Muscle of leg (tissue), 11 donors: ENCODE results near the gene KCNQ1. TPM values are rescaled to one million over a fixed set of nuclear protein-coding genes. Genes with fewer than 3 reads are reported as not detected.
A peak's percentile ranks its signal among the peaks of the same experiment; 100 is the strongest.

Experiments used
- DNase-seq: peaks from one replicate; pipeline ENCODE4 v3.0.0; 2013
- H3K27ac ChIP-seq: one replicate; pipeline ENCODE4 v1.5.1; 2013; ENCODE audit warnings: mild to moderate bottlenecking, low read length, control low read depth
- H3K27me3 ChIP-seq: one replicate; pipeline ENCODE4 v1.6.1; 2013; ENCODE audit warnings: low read length; ENCODE audit not compliant: control insufficient read depth, insufficient read depth
- H3K36me3 ChIP-seq: one replicate; pipeline ENCODE4 v1.6.1; 2013; ENCODE audit warnings: low read length; ENCODE audit not compliant: control insufficient read depth, insufficient read depth
- H3K4me1 ChIP-seq: one replicate; pipeline ENCODE4 v1.6.1; 2013; ENCODE audit warnings: low read length; ENCODE audit not compliant: control insufficient read depth, insufficient read depth
- H3K4me3 ChIP-seq: one replicate; pipeline ENCODE4 v1.5.1; 2013; ENCODE audit warnings: low read length, control low read depth
- H3K9me3 ChIP-seq: replicated peaks from 2 replicates; pipeline ENCODE4 v1.6.1; 2013; ENCODE audit warnings: low read depth, low read length; ENCODE audit not compliant: control insufficient read depth
- WGBS: methylation state at CpG from one replicate; pipeline ENCODE4 v1.1.5; 2013; ENCODE audit warnings: missing lambda C conversion rate; ENCODE audit not compliant: insufficient coverage; 5-methylcytosine and 5-hydroxymethylcytosine counted together
- polyA plus RNA-seq, 8 donors: library from polyadenylated mRNA; unstranded; fragments of 120-200 nt; gene quantifications; one replicate each; pipeline versions ENCODE4 v1.2.1 to v1.2.3, GENCODE V29; 2013; ENCODE audit warnings: inconsistent platforms in 1 of 8, low replicate concordance in 1 of 8; ENCODE audit not compliant: insufficient read length in 8 of 8, insufficient read depth in 1 of 8
- total RNA-seq: library from RNA; stranded (reverse); fragments of 120-200 nt; gene quantifications from one replicate; pipeline ENCODE4 v1.2.4, GENCODE V29; 2013

KCNQ1 gene
- total and polyA plus RNA-seq, 9 donors, result 0.84 to 4.1 (median 2.6) TPM

- Histone ChIP-seq H3K36me3 (peaks cover 21% of the 10 kb centered on the region), H3K27me3 (no peaks in the 10 kb centered on the region), H3K4me1 (peaks cover 26% of the 10 kb centered on the region), H3K4me3 (no peak overlapping the region), H3K9me3 (no peaks in the 10 kb centered on the region), H3K27ac (no peak overlapping the region)
- no peak for DNase-seq
- WGBS, result 100% methylated on average over 1 of the region's 2 CpGs
These were observed 228.4 kb downstream of the KCNQ1 start for GRCh38 chr11:2673250-2673610.

GRCh38 chr11:2673871-2674471 is 229.2 kb downstream of the KCNQ1 start:
- Histone ChIP-seq H3K27me3 (no peaks in the 10 kb centered on the region), H3K27ac (peak overlapping the region; percentile 69), H3K4me1 (peaks cover 26% of the 10 kb centered on the region), H3K4me3 (no peak overlapping the region), H3K36me3 (peaks cover 21% of the 10 kb centered on the region), H3K9me3 (no peaks in the 10 kb centered on the region)
- peak; percentile 41 for DNase-seq
- WGBS, result 72% methylated on average over 15 of the region's 16 CpGs

- no peak overlapping the region for H3K4me3 ChIP-seq
- 29% methylated on average over 1 of the region's 8 CpGs for WGBS
- peak overlapping the region; percentile 69 for H3K27ac ChIP-seq
- peaks cover 26% of the 10 kb centered on the region for H3K4me1 ChIP-seq
- peaks cover 15% of the 10 kb centered on the region for H3K36me3 ChIP-seq
- DNase-seq, result peak; percentile 70
- H3K9me3 ChIP-seq, result no peaks in the 10 kb centered on the region
- no peaks in the 10 kb centered on the region for H3K27me3 ChIP-seq
These were observed 229.9 kb downstream of the KCNQ1 start for GRCh38 chr11:2674658-2675131.

- Histone ChIP-seq H3K36me3 (peaks cover 13% of the 10 kb centered on the region), H3K27ac (peak overlapping the region; percentile 31), H3K9me3 (no peaks in the 10 kb centered on the region), H3K4me1 (peaks cover 23% of the 10 kb centered on the region), H3K4me3 (no peak overlapping the region), H3K27me3 (no peaks in the 10 kb centered on the region)
- WGBS, result 72% methylated on average over 4 of the region's 7 CpGs
- peak; percentile 46 for DNase-seq
These were observed 230.7 kb downstream of the KCNQ1 start for GRCh38 chr11:2675540-2675939.

- Histone ChIP-seq H3K27me3 (no peaks in the 10 kb centered on the region), H3K4me1 (peaks cover 23% of the 10 kb centered on the region), H3K9me3 (no peaks in the 10 kb centered on the region), H3K36me3 (peaks cover 13% of the 10 kb centered on the region), H3K27ac (no peak overlapping the region), H3K4me3 (no peak overlapping the region)
- WGBS, result no CpG with 5 or more reads among the region's 1 CpG
- DNase-seq, result no peak
These were observed 232.3 kb downstream of the KCNQ1 start for GRCh38 chr11:2677127-2677526.

GRCh38 chr11:2678396-2678795 is 233.6 kb downstream of the KCNQ1 start:
- no peaks in the 10 kb centered on the region for H3K27me3 ChIP-seq
- H3K27ac ChIP-seq, result no peak overlapping the region
- 14% methylated on average over 1 of the region's 1 CpG for WGBS

GRCh38 chr11:2679011-2679676 is 234.3 kb downstream of the KCNQ1 start:
- no peak overlapping the region for H3K4me3 ChIP-seq
- H3K4me1 ChIP-seq, result peaks cover 22% of the 10 kb centered on the region
- H3K27me3 ChIP-seq, result no peaks in the 10 kb centered on the region
- no peaks in the 10 kb centered on the region for H3K9me3 ChIP-seq
- DNase-seq, result no peak
- peaks cover 5% of the 10 kb centered on the region for H3K36me3 ChIP-seq
- WGBS, result 82% methylated on average over 1 of the region's 2 CpGs
- no peak overlapping the region for H3K27ac ChIP-seq

More at GRCh38 chr11:2678396-2678795, 233.6 kb downstream of the KCNQ1 start:
- Histone ChIP-seq H3K4me1 (peaks cover 23% of the 10 kb centered on the region), H3K9me3 (no peaks in the 10 kb centered on the region), H3K36me3 (peaks cover 8% of the 10 kb centered on the region), H3K4me3 (no peak overlapping the region)
- no peak for DNase-seq

- H3K9me3 ChIP-seq, result no peaks in the 10 kb centered on the region
- peaks cover 18% of the 10 kb centered on the region for H3K4me1 ChIP-seq
- no peak overlapping the region for H3K27ac ChIP-seq
- H3K27me3 ChIP-seq, result no peaks in the 10 kb centered on the region
- peaks cover 13% of the 10 kb centered on the region for H3K36me3 ChIP-seq
- 64% methylated on average over 4 of the region's 5 CpGs for WGBS
- DNase-seq, result no peak
- no peak overlapping the region for H3K4me3 ChIP-seq
These were observed 236.8 kb downstream of the KCNQ1 start for GRCh38 chr11:2681408-2682145.

GRCh38 chr11:2683806-2684205 is 239.0 kb downstream of the KCNQ1 start:
- peaks cover 24% of the 10 kb centered on the region for H3K36me3 ChIP-seq
- H3K4me1 ChIP-seq, result peaks cover 38% of the 10 kb centered on the region
- no peak overlapping the region for H3K27ac ChIP-seq
- no CpG with 5 or more reads among the region's 4 CpGs for WGBS
- H3K4me3 ChIP-seq, result no peak overlapping the region
- no peaks in the 10 kb centered on the region for H3K9me3 ChIP-seq
- DNase-seq, result no peak
- H3K27me3 ChIP-seq, result no peaks in the 10 kb centered on the region

- Histone ChIP-seq H3K27me3 (no peaks in the 10 kb centered on the region), H3K27ac (no peak overlapping the region), H3K9me3 (no peaks in the 10 kb centered on the region), H3K36me3 (peaks cover 28% of the 10 kb centered on the region), H3K4me3 (no peak overlapping the region), H3K4me1 (peaks cover 46% of the 10 kb centered on the region)
- no CpG with 5 or more reads among the region's 1 CpG for WGBS
- no peak for DNase-seq
These were observed 239.8 kb downstream of the KCNQ1 start for GRCh38 chr11:2684581-2684980.
